Left cardiac atrium (tissue), 4 donors: ENCODE data around the gene RGS6. TPM values are rescaled to one million over a fixed set of nuclear protein-coding genes. Genes with fewer than 3 reads are reported as not detected.

Source experiments
- ATAC-seq, 2 donors: fragments of 200-7000 bp; cut with Tn5 transposase; one replicate each; pipeline ENCODE4 v1.9.1; 2020; ENCODE audit warnings: mild to moderate bottlenecking in 2 of 2, moderate library complexity in 2 of 2
- DNase-seq: peaks from one replicate; pipeline ENCODE4 v3.0.0-alpha.2; 2020
- intact Hi-C, 2 donors: fragments of 100-400 bp; cut with DNase I; formaldehyde crosslinking; loops; one replicate each; pipeline versions ENCODE4 v1.14.1 to v1.15.1; 2022 to 2023
- total RNA-seq, 2 donors: library from RNA; stranded (reverse); fragmentation: NEBNext Ultra II Directional; extraction: Animal tissue kit (Norgen Biotek cat#: 25700); gene quantifications; one replicate each; pipeline ENCODE4 v1.2.1, GENCODE V29; 2021
- donor health status: DM: no; HTN: yes; CAD: no.
- donor health status: DM: no; HTN: yes; CAD: no; lungs with severe emphysema.
- donor health status: DM: yes; HTN: yes; CAD: no.
- donor health status: Dilated cardiomyopathy.

The RGS6 gene
- total RNA-seq, 2 donors from 2014 or later = 12.4 to 18.5 TPM

DNA sequence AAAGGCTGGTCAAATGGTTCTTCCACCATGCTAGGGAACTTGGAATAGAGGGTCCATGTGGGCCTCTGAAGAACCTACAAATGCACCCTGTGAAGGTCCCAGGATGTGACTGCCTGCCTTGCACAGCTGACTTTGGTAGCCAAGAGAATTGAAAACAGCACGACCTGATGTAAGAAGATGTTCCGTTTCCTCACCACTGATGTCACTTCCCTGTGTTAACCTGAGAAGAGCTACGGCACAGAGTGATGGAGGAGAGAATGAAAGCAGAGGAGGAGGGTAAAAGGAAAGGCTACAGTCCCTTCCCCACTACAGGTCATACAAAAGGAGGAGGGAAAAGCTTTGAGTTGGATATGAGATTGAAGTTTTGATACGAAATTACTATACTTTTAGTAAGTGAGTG, 328.8 kb downstream of the RGS6 start:
- ATAC-seq (no peak), DNase-seq (no peak)
- intact Hi-C loops = no loop called here

DNA sequence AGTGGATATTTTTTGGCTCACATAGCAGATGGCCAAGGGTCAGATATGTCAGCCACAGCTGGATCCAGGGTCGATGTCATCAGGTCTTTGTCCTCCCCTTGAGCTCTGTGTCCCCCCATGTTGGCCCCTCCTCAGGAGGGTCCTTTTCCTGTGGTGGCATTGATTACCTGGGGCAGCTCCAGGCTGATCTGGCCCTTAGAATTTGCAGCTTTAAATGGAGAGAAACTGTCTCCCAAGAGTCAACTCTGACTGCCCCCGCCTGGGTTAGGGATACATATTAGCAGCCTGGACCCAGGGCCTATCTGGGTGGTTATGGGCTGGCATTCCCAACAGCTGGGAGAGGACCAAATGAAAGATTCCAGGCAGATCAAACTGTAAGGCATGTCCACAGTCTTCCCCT, 330.5 kb downstream of the RGS6 start:
- intact Hi-C loops = no loop called here
- ATAC-seq (no peak), DNase-seq (no peak)

DNA sequence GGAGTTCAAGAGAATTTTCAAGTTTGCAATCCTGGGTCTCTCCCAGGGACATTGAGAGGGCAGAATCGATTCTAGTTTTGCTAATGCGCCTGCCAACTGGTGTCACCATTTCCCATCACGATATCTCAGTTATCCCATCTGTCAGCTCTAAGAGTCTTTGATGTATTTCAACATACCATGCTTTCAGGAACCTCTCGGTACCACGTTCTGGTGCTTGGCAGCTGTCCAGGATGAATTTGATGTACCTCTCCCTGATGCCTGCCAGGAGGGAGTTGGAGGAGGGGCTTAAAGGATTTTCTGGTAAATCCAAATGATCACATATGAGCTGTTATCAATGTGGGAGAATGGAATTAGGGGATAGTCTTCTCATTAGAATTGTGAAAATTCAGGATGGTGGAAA, 332.5 kb downstream of the RGS6 start:
- ATAC-seq = no peak
- DNase-seq = no peak
- intact Hi-C loops = no loop called here

DNA sequence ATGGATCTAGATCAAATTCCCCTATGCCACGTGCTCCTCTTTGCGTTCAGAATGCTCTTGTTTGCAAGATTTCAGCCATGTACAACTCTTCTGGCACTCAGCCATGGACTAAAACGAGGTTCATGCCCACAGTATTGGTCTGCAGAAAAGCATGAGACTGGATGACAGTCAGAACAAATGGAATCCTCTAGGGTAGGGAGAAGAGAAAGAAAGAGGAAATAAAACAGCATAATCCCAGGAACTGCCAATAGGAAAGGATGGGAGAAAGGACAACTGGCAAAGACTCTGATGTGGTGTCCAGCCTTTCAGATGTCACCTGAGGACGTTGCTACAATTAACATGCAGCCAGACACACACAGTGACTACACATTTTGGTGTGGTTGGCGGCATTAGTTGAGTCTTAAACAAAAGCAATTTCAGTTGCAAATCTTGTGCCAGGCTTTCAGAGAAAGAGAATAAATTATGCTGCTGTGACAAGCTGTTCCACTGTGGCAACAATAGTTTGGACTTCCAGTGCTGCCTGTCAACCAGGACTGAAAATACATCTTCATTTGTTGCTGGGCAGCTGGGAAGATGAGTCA, 338.0 kb downstream of the RGS6 start:
- ATAC-seq = no peak
- intact Hi-C loops = no loop called here
- no peak for DNase-seq

DNA sequence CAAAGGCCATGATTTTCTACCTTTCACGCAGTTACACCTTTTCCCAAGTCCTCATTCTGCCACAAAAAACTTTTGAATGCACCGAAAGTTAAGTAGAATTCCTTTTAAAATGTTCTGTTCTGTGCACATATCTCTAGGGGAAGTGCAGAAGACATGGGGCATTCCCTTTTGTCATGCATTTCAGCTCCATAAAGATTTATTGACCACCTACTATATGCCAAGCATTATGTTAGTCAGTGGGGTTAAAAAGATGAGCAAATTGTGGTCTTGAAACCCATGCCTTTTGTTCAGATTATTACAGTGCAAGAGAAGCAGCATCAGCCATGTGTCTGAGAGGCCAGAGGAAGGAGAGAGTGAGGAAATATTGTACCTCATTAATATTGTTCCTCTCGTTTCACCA, 338.5 kb downstream of the RGS6 start:
- ATAC-seq (no peak), DNase-seq (no peak)
- intact Hi-C loops = no loop called here

DNA sequence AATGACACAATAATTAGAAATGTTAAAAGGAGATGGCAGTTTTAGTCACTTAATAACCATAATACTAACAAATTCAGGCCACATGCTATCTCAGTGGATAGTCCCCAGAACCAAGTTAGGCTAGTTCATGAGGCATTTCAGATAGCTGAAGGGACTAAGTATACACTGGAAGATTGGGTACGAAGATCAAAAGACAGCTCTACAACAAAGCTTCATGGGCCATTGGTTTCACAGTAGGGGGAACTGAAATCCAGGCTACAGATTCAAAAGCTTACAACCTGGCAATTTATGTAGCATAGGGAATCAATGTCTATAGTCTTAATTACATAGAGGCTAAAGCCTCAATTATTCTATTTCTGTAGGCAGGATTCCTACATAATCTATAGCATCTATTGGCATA, 343.0 kb downstream of the RGS6 start:
- DNase-seq (no peak), ATAC-seq (no peak)
- intact Hi-C loops = no loop called here

DNA sequence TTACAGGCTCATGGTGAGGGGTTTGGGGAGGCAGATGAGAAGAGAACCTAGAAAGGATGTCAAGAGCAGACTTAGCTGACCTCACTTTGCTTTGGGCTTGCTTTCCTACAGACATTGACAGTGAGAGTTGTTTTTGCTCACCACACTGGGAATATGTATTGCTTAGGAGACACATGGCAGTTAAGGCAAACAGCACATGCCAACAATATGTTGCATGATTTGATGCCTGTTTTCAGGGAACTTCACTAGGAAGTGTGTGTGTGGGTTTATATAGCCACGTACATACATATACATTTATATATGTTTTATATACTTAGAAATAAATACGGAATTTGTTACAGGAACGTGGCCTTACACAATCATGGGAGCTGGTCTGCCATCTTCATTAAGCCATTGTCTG, 346.1 kb downstream of the RGS6 start:
- ATAC-seq (no peak), DNase-seq (no peak)
- intact Hi-C loops = no loop called here

DNA sequence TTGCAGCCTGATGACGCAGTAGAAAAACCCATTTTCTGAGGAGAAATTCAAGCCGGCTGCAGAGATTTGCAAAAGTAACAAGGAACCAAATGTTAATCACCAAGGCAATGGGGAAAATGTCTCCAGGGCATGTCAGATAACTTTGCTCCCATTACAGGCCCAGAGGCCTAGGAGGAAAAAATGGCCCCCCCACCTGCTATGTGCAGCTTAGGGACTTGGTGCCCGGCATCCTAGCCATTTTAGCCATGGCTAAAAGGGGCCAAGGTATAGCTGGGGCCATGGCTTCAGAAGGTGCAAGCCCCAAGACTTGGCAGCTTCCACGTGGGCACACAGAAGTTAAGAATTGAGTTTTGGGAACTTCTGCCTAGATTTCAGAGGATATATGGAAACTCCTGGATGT, 351.9 kb downstream of the RGS6 start:
- no peak for ATAC-seq
- intact Hi-C loops = no loop called here
- no peak for DNase-seq

DNA sequence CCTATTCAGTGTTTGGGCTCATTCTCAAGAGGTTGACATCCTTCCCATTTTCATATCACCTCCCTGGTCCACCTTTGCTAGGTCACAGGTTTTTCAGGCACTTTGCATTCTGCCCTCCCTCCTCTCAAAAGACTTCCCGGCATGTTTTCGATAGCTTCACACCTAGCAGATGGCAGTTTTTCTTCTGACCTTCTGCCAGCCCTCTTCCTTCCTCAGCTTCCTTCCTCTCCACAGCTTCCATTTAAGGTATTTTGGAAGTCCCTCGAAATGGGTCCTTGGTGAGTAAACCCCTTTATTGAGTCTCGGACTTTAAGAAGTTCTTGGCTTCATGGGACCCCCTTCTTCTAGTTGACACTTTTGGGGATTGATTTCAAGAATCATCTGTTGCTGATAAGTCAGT, 358.0 kb downstream of the RGS6 start:
- intact Hi-C loops = loop anchor here in 1 of 2 donors (5.0 kb wide), 1 partner anchor 358 kb away; the partner anchor contains the start of gene RGS6
- ATAC-seq = no peak

DNA sequence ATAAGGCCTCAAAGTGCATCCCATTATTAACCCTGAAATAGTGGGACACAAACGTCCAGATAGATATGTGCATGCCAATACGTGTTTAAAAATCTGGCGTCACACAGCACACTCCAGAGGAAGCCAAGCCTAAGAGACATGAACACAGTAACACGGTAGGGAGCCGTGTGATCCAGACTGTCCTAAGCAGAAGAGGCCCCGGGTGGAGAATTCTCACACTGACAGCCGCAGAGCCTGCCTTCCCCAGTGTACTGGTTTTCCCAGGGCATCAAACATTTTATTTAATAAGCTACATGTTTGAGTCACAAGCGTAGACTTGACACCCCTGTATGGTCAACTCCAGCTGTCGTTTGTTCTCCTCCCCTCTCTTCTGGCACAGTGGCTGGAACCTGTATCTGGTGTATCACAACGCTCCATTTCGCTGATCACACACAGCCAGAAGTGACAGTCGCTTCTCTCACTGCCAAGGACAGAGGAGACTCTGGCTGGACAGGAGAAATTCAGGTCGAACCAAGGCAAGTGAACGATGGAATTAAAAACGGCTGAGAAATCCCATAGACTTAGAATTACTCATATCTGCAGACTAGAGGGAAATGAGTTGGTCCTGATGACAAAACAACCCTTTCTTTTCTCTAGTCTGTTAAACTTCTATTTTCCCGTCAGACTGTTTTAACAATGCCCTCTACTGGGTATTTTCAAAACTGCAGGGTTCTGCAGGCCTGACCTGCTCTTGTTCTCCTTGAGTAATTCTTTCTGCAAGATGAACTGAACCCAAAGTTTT, 359.9 kb downstream of the RGS6 start:
- ATAC-seq (peak; percentile 77 to 88), DNase-seq (no peak)

More for the DNA sequence above, 358.0 kb downstream of the RGS6 start:
- no peak for DNase-seq

DNA sequence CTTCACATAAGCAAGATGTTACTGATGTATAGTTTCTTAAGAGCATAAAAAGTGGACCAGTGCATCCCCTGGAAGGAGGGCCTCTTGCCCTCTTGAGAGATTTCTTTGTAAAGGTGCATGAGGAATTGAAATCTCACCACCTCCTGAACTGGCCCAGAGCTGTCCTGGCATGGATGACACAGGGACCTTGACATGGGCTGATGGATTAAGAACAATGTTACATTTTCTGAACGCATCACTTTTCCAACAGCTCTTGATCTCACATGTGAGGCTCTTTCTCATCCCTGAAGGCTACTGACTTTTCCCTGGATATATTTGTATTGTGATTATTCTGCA, 360.4 kb downstream of the RGS6 start:
- DNase-seq (no peak), ATAC-seq (no peak)
- intact Hi-C loops = loop anchor here (1.0 to 5.0 kb wide), 3 partner anchors 268 to 360 kb away; partner anchors contain the start of gene RGS6 (in 1 of the 2)

More for the DNA sequence above, 359.9 kb downstream of the RGS6 start:
- intact Hi-C loops = loop anchor here (1.0 to 5.0 kb wide), 3 partner anchors 267 to 360 kb away; partner anchors contain the start of gene RGS6 (in 1 of the 2)

DNA sequence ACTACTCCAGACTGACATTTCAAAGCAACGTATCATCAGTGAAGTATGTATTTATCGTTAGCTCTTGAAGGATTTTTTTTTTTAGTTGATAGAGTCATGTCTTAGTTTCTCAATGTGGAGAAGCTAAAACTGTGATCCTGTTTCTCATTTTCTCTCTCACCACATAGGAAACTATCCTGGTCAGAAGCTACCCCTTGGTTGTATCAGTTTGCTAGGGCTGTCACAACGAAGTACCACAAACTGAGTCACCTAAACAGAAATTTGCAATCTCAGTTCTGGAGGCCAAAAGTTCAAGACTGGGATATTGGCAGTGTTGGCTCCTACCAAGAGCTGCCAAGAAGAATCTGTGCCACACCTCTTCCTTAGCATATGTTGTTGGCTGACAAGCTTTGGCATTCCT, 369.1 kb downstream of the RGS6 start:
- ATAC-seq (peak in 1 of 2 donors; percentile 46), DNase-seq (no peak)
- intact Hi-C loops = no loop called here

DNA sequence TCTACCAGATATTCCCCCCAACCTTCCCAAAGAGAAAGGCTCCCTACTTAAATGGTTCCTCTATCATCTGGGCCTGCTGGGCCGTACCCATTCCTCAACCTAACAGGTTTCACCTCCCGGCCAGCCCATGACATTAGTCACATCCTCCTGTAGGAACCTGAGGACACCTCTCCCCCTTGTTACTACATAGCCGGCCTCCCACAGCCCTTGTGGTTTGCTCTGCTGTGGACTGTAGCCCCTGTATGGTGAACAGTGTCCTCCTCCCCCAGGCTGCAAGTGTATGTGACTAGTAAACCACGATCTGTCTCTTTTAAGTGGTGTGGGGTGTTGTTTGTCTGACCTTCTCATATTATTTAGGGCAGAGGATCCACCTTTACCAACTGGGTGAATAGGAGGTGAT, 371.7 kb downstream of the RGS6 start:
- no peak for ATAC-seq
- DNase-seq = no peak
- intact Hi-C loops = no loop called here

DNA sequence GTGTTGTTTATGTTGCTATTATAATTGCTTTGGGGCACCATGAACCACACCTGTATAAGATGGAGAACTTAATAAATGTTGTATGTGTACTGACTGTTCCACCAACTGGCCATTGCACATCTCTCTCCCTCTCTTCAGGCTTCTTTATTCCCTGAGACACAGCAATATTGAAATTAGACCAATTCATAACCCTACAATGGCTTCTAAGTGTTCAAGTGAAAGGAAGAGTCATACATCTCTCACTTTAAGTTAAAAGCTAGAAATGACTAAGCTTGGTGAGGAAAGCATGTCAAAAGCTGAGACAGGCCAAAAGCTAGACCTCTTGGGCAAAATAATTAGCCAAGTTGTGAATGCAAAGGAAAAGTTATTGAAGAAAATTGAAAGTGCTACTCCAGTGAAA, 373.3 kb downstream of the RGS6 start:
- ATAC-seq (no peak), DNase-seq (no peak)
- intact Hi-C loops = no loop called here

DNA sequence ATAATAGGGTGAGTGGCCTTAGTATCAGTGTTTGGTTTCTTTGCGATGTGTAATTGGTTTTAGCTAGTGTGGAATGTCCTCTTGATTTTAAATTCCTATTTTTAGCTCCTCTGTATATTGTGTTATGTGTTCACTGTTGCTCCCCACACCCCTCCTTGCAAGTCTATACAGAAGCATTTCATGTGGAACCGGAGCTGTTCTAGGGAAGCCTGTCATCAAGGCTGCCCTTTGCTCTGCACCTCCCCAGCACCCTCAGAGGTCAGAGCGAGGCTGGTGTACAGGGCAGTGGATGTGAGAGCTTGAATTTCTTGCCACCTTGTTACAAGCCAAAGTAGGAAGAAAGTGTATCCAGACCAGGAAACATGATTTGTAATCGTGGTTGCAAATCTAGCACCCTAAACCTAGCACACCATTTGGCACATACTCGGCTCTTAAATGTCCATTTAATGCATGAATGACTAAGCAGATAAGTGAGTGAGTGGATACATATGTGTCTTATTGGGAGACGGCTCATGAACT, 376.8 kb downstream of the RGS6 start:
- DNase-seq = no peak
- no peak for ATAC-seq
- intact Hi-C loops = no loop called here

DNA sequence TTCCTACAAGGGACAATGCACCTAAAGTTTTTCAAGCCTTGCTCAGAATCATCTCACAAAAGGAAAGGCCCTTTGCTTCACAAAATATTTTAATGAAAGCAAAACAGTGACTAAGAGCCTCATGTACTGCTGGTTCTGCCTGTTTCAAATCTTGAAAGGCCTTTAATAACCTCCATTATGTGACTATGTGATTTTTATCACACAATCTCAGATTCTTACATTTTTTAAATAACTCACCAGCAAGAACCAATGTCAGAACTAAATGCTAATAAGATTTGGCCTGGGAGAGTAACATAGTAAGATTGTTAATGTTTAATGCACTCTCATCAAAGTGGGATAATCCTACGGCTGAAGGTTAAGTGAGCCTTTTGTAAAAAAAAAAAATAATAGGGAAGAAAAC, 378.9 kb downstream of the RGS6 start:
- ATAC-seq (no peak), DNase-seq (no peak)
- intact Hi-C loops = no loop called here

DNA sequence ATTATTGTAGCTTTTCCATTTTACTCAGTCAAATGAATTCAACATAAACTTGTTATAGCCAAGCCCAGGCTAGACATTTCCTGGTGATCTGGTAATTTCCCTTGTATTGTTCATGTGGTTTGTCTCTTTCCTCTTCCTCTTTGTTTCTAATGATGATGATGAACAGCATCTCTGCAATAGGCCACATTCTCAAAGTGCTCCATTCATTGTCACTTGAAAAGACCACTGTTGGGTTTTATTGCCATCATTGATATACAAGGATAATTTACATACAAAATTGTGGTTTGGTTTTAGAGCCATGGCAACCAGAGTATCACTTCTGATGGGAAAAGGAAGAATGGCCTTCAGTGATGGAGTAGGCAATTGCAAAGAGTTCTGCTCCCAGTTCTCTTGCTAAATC, 379.3 kb downstream of the RGS6 start:
- DNase-seq = no peak
- intact Hi-C loops = no loop called here
- ATAC-seq = no peak

DNA sequence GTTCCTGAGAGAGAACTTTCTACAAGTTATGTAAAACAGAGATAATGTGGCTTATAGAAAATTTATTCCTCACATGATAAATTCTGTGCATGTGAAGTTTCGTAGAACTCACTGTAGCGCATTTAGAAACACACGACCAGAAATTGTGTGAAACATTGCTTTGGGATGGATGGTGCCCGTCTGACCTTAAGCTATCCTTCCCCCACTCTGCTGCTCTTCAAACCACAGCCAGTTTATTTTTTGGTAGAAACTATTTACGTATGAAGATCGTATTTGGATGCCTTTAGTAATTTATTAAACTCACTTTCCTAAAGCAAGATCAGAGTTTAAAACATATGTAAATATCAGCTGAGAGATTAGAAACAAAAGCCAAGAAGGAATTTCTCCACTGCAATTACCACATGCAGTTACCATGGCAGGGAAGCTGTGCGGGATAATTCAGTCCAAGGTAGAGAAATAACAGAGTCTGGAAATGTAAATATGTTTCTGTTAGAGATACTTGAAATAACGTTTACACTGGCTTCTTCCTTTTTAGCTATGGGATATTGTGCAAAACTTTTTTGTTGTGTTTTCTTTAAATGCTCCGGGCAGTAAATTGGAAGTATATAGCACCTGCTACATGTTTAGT, 382.7 kb downstream of the RGS6 start:
- DNase-seq = no peak
- intact Hi-C loops = no loop called here
- ATAC-seq = no peak

DNA sequence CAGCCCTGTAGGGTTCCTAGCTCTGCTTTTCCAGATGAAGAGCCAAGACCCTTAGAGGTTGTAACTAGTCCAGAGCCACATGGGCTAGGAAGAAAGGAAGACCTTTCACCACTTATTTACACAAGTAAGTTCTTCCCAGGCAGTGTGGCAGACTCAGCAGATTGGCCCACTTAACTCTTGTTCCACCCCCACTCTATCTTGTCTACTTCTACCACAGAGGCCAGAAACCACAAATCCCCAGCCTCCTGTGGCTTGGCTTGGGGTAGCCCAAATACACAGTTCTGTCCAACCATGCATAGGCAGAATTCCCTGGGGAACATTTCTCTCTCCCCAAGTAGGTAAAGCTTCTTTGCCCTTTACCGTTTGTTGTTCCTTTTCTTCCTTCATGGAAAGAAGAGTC, 383.5 kb downstream of the RGS6 start:
- DNase-seq (no peak), ATAC-seq (no peak)
- intact Hi-C loops = no loop called here

DNA sequence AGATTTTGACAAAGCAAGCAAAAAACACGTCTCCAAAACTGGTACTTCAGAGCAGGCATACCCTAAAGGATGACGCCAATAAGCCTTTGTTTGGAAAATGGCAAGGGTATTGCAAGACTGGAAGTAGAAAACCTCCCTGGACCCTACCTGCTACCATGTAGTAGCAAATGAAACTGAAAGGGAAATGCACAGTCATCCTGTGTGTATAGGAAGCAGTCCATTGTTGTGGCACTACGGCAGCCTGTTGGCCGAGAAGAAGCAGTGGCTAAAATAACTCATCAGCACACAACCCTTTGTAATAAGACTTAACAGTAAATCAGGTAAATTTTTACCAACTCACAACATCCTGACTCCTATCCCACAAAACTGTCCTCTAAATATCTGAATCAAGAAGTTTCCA, 386.4 kb downstream of the RGS6 start:
- DNase-seq = no peak
- intact Hi-C loops = no loop called here
- ATAC-seq = no peak
